Measurements from ENCODE around the gene CCDC152.
"Not testable (repeated sequence)": the region's sequence is repeated elsewhere in the genome, so short reads cannot be mapped to it uniquely, and the experiment has no call there.

The CCDC152 gene, protein sequence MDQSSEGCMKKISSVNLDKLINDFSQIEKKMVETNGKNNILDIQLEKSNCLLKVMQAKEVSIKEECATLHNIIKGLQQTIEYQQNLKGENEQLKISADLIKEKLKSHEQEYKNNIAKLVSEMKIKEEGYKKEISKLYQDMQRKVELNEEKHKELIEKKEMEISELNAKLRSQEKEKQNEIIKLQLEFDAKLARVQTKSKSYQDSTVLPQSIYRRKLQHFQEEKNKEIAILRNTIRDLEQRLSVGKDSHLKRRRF
- 5.4 reads per million, percentile 21 among the genes with 10 or more reads in this experiment for total RNA-seq

DNA sequence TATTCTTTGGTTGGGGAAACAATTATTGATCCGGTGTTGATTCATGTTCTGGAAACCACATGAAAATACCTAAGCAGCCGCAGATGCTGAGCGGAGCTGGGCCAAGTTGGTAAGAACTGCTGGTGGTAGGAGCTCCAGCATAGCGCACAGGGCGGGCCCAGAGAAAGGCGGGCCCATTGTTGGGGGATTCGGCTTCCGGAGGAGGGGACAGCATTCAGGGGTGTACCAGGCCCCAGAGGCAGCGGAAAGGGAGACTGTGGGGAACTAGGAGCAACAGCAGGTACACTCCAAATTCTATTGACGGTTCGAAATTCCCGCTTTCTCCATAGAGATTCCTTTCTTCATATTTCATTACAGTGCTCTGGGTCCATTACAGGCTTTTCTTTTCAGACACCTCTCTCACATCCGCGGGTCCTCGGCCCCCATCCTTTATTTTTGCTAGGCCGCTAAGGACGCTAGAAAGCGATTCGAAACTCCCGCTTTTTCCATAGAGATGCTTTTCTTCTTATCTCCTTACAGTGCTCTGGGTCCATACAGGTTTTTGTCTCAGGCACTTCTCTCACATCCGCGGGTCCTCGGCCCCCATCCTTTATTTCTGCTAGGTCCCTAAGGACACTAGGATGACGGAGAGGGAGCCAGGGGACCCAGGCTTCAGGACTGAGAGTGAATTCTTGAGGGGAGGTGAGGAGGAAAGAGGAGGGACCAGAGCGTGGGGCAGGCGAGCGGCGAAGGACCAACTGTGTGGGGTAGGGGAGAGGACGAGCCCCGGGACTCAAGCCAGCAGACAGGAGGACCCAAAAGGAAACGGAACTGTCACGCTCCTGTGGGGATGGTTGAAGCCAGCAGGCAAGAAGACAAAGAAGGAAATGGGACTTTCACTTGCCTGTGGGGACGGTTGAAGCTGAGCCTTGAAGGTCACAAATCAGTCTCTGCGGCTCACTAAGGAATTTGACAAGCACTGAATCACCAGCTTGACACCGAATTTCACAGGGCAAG is at the start of gene CCDC152:
TSS of gene CCDC152 (plus strand) at position 213 of the 996 bp plus-strand sequence. CDS start 2,304 bp downstream, outside the sequence.
- peak; percentile 7 for DNase-seq

DNA sequence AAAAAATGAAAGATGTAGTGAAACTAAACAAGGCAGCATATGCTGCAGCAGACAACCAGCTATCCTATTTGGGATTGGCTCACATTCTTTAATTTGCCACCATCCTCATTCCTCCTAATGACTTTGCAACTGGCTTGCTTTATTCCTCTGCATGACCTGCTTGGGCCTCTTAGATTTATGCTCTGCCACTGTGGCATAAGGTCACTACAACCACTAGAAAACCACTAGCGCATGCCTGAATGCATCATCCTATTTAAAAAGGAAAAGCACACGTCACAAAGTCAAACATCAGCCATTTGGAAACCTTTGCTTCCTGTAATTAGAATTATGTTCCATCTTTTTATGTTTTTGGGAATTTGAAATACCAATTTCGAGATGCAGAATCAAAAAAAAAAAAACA is 40.8 kb upstream of the CCDC152 start:
- DNase-seq: no peak

DNA sequence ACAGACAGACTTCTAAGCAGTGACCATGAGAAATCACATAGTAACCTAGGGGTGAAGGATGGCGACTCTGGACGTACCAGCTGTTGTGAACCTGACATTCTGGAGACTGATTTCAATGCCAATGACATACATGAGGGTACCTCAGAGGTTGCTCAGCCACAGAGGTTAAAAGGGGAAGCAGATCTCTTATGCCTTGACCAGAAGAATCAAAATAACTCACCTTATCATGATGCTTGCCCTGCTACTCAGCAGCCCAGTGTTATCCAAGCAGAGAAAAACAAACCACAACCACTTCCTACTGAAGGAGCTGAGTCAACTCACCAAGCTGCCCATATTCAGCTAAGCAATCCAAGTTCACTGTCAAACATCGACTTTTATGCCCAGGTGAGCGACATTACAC is 38.0 kb upstream of the CCDC152 start:
- DNase-seq: no peak

DNA sequence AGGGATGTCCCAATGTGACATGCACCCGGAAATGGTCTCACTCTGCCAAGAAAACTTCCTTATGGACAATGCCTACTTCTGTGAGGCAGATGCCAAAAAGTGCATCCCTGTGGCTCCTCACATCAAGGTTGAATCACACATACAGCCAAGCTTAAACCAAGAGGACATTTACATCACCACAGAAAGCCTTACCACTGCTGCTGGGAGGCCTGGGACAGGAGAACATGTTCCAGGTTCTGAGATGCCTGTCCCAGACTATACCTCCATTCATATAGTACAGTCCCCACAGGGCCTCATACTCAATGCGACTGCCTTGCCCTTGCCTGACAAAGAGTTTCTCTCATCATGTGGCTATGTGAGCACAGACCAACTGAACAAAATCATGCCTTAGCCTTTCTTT is 37.6 kb upstream of the CCDC152 start:
- DNase-seq: no peak

DNA sequence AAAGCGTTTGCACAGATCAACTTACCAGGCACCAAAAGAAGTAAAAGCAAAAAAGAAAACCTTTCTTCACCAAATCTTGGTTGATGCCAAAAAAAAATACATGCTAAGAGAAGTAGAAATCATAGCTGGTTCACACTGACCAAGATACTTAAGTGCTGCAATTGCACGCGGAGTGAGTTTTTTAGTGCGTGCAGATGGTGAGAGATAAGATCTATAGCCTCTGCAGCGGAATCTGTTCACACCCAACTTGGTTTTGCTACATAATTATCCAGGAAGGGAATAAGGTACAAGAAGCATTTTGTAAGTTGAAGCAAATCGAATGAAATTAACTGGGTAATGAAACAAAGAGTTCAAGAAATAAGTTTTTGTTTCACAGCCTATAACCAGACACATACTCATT is 36.4 kb upstream of the CCDC152 start:
- DNase-seq: no peak

DNA sequence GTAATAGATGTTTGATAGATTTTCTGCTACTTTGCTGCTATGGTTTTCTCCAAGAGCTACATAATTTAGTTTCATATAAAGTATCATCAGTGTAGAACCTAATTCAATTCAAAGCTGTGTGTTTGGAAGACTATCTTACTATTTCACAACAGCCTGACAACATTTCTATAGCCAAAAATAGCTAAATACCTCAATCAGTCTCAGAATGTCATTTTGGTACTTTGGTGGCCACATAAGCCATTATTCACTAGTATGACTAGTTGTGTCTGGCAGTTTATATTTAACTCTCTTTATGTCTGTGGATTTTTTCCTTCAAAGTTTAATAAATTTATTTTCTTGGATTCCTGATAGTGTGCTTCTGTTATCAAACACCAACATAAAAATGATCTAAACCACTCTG is 35.1 kb upstream of the CCDC152 start:
- DNase-seq: no peak

DNA sequence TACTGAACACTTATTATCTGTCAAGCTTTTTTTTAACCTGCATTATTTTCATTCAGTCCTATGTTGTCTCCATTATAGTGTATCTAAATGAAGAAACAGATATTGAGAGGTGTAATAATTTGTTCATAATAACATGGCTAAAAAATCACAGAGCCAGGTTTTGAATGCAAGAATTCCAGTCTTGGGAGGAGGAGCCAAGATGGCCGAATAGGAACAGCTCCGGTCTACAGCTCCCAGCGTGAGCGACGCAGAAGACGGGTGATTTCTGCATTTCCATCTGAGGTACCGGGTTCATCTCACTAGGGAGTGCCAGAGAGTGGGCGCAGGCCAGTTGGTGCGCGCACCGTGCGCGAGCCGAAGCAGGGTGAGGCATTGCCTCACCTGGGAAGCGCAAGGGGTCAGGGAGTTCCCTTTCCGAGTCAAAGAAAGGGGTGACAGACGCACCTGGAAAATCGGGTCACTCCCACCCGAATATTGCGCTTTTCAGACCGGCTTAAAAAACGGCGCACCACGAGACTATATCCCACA is 22.0 kb upstream of the CCDC152 start:
- not testable (repeated sequence) for DNase-seq

DNA sequence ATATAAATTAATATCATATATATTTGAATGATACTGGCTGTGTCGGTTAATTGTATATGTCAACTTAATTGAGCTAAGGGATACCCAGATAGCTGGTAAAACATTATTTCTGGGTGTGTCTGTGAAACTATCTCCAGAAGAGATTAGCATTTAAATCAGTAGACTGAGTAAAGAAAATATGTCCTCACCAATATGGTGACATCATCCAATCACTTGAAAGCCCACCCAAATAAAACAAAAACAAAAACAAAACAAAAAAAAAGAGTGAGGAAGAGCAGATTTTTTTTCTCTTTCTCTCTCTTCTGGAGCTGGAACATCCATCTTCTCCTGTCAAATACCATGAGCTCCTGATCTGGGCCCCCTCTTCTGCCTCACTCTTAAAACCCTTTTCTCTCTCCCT is 15.7 kb upstream of the CCDC152 start:
- no peak for DNase-seq

DNA sequence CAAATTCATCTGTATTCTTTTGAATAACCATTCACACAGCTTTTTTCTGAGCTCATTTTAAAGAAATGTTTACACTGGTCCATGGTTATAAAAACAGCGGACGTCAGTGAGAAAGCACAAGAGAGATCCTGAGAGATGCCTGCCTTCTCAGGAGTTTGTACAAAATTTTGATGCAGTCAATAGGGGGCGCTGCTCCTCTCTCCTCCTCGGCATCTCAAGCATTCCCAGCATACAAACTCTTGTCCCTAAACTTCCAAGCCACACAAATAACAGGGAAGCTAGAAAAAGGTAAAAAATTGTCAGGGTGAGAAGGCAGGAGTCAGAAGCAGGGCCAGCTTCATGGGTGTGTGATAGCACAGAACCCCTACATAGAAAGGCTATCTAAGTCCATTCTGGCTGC is 11.2 kb upstream of the CCDC152 start:
- no peak for DNase-seq

DNA sequence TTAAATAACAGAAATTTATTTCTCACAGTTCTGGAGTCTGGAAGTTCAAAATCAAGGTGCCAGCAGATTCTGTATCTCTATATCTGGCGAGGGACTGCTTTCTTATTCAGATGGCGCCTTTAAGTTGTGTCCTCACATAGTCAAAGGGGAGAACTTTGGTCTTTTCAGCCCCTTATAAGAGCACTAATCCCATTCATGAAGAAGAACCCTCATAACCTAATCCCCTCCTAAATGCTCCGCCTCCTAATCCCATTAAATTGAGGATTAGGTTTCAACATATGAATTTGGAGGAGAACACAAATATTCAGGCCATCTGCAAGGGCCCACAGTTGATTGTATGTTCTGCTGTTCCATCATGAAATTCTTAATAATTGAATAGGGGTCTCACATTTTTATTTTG is 10.8 kb upstream of the CCDC152 start:
- DNase-seq: no peak

DNA sequence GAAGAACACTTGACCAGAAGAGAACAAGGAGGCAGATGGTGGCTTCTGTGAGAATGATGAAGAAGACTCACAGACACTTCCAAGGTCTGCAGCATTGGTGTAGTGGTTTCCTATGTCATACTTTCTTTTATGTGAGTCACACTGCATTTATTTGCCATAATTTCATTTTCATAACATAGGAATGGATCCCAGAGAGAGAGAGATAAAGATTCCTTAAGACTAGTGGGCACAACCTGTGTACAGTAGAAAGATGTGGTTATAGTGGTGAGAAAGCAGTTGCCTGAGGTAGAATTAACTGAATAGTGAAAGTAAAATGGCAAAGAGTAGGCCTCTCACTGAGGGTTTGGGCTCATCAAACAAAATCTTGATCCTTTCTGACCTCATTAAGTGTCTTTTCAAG is 7.6 kb upstream of the CCDC152 start:
- no peak for DNase-seq

DNA sequence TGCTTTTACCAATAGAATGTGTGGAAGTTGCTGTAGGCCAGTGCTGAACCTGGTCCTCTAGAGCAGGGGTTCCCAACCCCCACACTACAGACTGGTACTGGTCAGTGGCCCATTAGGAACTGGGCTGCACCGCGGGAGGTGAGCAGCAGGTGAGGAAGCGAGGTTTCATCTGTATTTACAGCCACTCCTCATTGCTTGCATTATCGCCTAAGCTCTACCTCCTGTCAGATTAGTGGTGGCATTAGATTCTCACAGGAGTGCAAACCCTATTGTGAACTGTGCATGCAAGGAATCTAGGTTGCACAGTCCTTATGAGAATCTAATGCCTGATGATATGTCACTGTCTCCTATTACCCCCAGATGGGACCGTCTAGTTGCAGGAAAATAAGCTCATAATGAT is 6.1 kb upstream of the CCDC152 start:
- no peak for DNase-seq

DNA sequence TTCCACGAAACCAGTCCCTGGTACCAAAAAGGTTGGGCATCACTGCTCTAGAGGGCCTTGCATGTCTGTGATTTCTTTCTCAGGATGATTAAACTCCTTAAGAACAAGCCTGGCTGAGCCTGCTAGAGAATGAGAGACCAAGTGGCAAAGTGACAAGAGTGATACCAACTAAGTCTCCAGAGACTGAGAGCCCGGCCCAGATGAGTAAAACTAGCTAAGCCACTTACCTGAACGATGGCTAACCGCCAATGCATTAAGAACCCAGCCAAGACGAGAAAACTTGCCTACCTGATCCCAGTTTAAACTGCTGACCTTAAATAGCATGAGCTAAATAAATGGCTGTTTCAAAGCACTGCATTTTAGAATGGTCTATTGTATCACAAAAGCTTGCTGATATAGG is 5.6 kb upstream of the CCDC152 start:
- DNase-seq: no peak

DNA sequence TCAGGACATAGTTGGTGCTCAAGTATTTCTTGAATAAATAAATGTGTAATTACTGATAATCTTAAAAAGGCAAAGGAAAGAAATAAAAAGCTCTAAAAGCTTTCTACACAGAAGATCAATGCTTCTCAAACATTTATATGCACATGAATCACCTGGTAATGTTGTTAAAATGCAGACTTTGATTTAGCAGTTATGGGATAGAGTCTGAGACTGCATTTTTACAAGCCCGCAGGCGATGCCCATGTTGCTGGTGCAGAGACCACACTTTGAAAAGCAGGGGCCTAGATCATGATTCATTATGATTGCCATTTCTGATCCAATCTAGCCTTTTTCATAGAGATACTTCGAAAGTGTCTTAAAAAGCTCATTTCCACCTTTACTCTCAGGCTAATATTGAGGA is 3.5 kb upstream of the CCDC152 start:
- DNase-seq: no peak

DNA sequence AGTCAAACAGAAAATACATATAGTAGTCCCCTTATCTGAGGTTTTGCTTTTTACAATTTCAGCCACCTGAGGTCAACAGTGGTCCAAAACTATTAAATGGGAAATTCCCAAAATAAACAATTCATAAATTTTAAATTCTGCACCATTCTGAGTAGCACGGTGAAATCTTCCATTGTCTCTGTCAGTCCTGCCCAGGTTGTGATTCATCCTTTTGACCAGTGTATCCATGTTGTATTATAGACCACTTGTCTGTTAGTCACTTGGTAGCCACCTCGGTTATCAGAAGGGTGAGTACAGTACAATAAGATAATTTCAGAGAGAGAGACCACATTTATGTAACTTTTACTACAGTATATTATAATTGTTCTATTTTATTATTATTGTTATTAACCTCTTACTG is 2.8 kb downstream of the CCDC152 start:
- DNase-seq: no peak

DNA sequence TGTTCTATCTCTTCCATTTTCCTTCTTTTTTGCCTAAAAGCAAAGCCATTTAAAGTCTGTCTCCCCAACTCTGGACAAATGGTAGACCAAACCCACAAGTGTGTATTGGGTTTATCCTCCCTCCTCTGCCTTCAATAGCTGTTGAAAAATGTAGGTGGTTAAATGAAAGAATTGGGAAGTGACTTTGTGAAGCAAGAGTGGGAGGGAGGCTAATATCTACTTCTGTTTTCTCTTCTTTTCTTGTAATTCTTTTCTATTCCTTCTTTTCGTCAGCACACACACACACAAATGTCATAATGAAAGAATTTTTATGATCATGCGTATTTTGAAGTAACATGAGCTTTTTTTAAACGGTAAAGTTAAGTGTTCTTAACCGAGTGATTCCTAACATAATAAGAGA is 3.8 kb downstream of the CCDC152 start:
- no peak for DNase-seq

DNA sequence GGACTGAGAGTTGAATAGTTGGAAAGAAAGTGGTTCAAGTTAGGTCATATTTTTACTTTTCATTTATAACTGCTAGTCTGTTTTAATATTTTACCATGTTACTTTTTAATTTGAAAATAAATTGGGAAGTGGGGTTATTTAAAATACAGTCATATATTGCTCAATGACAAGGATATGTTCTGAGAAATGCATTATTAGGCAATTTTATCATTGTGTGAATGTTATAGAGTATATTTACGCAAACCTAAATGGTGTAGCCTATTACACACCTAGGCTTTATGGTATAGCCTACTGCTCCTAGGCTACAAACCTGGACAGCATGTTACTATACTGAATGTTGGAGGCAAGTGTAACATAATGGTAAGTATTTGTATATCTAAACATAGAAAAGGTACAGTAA is 5.2 kb downstream of the CCDC152 start:
- DNase-seq: no peak

DNA sequence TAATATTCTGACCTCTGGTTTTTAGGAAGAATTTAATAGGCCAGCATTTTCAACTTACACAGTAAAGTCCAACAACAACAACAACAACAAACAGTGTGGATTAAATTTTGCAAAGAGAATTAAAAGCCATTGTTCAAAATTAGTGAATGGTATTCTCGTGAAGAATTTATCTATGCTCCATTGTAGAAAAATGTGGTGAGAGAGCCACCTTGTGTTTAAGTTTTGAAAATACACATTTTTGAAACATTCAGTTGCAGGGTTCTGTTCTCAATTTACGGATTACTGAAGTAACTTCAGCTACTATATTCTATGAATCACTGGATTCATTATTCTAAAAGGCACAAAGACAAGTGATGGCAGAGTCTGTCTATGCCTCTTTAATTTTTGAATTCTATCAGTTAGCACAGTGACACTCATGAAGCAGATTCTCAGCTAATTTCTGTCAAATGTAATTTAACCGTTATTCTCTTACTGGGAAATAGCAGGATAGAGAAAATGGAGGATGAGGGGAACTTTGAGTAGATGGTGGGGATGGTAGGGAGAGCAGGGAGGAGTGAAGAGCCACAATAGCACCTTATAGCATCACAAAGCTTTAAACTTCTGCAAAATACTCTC is 11.0 kb downstream of the CCDC152 start:
- DNase-seq: no peak

DNA sequence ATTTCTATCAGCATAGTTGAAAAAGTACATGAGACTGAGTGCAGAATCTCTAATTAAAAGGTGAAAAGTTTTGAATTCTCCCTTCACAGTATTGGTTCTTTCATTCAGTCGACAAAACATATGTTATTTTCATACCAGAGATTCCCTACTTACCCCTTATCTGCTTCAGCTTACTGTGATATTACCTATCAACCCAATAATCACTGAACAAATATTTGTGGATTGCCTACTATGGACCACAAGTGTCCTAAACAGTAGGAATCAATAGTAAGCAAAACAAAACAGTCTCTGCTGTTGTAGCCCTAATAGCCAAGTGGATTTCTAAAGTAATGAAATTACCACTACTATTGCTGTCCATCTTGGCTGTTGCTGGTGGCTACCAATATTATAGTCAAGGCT is 11.5 kb downstream of the CCDC152 start:
- no peak for DNase-seq

DNA sequence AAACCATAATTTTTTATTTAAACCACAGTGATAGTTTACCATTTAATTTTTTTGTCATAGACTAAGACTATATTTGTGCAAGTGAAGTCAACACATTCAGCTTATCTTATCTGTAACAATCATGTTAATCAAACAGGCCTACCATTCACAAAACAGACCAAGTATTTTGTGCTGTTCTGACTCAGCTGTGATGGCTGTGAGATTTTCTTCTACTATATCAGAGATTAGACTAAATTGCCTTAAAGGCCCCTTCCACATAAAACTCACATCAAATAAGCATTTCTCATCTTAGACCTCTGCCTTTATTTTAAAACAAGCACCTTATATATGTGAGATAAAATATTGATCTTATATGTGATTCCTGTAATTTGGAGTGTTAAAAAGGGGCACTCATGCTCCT is 13.4 kb downstream of the CCDC152 start:
- no peak for DNase-seq

DNA sequence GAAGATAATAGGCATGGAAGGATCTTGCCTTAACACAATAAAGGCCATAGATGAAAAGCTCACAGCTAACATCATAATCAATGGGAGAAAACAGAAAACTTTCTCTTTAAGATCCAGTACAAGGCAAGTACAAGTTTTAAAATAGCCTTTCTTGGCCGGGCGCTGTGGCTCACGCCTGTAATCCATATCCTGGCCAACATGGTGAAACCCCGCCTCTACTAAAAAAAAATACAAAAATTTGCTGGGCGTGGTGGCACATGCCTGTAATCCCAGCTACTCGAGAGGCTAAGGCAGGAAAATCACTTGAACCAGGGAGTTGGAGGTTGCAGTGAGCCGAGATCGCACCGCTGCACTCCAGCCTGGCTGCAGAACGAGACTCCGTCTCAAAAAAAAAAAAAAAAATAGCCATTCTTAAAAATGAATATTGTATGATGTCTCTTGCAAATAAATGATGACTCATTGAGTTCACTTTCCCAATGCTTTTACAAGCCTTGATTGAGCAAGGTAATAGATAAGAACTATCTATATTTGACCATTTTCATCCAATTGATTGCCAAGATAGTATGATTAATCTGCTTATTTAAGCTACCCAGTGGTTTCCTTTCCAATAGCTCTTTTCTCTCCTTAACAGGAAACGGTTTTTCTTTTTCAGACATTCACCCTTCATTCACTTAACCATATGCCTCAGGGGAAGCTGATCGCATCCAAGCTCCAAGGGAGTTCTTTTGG is 15.8 kb downstream of the CCDC152 start:
- DNase-seq: no peak

DNA sequence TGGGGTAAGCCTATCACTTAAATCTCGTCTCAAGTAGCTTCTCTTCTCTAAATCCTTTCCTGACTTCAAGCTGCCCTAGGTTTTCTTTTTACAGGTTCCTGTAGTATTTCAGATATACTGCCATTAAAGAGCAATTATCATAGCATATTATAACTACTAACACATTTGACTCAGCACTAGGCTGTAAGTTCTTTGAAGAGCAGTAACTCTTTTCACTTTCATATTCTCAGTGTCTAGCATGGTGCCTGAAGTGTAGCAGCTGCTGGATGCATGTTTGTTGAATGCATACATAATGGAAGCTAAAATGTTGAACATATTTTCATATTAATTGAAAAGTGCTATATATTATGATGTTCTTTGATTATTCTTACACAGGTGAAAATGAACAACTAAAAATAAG is 22.5 kb downstream of the CCDC152 start:
- no peak for DNase-seq

DNA sequence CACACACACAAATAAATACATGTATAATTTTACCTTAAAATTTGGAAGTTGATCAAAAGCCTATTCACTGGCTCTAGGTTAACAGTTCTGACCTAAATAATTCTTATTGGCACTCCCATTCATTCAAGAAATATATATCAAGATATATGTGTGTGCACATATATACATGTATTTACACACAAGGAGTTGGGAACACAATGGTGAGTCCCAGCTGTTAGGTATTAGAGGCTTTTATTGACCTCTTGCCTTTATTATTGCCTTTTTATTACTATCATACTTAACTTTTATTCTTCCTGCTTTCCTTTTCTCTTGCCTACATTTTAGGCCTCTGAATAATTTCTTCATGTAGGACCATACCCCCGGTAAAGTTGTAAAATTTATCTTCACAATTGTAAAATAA is 25.0 kb downstream of the CCDC152 start:
- DNase-seq: no peak
